Cardiac muscle cell (in vitro differentiated cells and primary cell): ENCODE data around the gene HEPH. TPM values are rescaled to one million over a fixed set of nuclear protein-coding genes. Genes with fewer than 3 reads are reported as not detected.

ENCODE experiments used
- DNase-seq, 2 donors: peaks; one replicate each; pipeline versions ENCODE4 v3.0.0 to v3.0.0-alpha.2; 2010 to 2017; ENCODE audit warnings: low read depth in 1 of 2, low spot score in 1 of 2
- H3K27ac ChIP-seq: fragments of 200-600 bp; sonication (generic); 2 replicates; pipeline ENCODE4 v1.5.1; 2016
- H3K27me3 ChIP-seq: fragments of 200-600 bp; sonication (generic); 2 replicates; pipeline ENCODE4 v1.6.0; 2016; ENCODE audit warnings: control low read depth
- H3K36me3 ChIP-seq: fragments of 200-600 bp; sonication (generic); 2 replicates; pipeline ENCODE4 v1.5.1; 2016; ENCODE audit warnings: control low read depth
- H3K4me1 ChIP-seq: fragments of 200-600 bp; sonication (generic); 2 replicates; pipeline ENCODE4 v1.8.1; 2017; ENCODE audit warnings: low read depth, mild to moderate bottlenecking, mixed run types
- H3K4me3 ChIP-seq: fragments of 200-600 bp; sonication (generic); 2 replicates; pipeline ENCODE4 v1.5.1; 2016; ENCODE audit warnings: mild to moderate bottlenecking
- H3K9me3 ChIP-seq: fragments of 200-600 bp; sonication (generic); 2 replicates; pipeline ENCODE4 v1.5.1; 2017; ENCODE audit warnings: low read depth, mild to moderate bottlenecking, control low read depth
- polyA plus RNA-seq: library from polyadenylated mRNA; unstranded; fragments of >200 nt; fragmentation: Nextera tagmentation; extraction: Ambion mirVana; gene quantifications from 2 replicates; pipeline ENCODE4 v1.2.1, GENCODE V29; 2016
- total RNA-seq: library from RNA; depleted of rRNA; stranded (reverse); fragments of >200 nt; gene quantifications from 2 replicates; pipeline ENCODE4 v1.2.3, GENCODE V29; 2016
- TF ChIP-seq, protein P1 (sequence below): IDR thresholded peaks from 2 replicates; pipeline ENCODE4 v1.5.1; 2012; ENCODE audit warnings: low read depth, mild to moderate bottlenecking, low read length

Gene HEPH
- total and polyA plus RNA-seq, 2 experiments from 2014 or later: 52.3 to 137 TPM

DNA sequence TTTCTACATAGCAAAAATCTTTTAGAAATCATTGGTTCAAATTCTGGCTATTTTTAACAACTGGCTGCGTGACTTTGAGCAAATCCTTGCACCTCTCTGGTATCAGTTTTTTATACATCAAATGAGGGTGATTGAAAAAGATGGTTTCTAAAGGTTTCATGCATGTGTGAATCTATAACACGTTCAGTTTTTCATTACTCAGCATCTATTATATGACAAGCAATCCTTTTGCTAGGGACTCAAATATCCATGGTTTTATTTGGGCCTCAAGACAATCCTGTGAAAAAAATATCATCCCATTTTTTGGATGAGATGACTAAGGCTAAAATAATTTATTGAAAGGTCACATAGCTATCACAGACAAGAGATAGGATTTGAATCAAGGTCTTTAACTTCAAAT lies 884 bp downstream of the HEPH start:
- Histone ChIP-seq H3K27ac (no peak overlapping the region), H3K27me3 (no peaks in the 10 kb centered on the region), H3K36me3 (no peaks in the 10 kb centered on the region), H3K9me3 (peaks cover 3% of the 10 kb centered on the region), H3K4me3 (peak overlapping the region; percentile 57), H3K4me1 (no peaks in the 10 kb centered on the region)
- TF ChIP-seq, protein P1, sequence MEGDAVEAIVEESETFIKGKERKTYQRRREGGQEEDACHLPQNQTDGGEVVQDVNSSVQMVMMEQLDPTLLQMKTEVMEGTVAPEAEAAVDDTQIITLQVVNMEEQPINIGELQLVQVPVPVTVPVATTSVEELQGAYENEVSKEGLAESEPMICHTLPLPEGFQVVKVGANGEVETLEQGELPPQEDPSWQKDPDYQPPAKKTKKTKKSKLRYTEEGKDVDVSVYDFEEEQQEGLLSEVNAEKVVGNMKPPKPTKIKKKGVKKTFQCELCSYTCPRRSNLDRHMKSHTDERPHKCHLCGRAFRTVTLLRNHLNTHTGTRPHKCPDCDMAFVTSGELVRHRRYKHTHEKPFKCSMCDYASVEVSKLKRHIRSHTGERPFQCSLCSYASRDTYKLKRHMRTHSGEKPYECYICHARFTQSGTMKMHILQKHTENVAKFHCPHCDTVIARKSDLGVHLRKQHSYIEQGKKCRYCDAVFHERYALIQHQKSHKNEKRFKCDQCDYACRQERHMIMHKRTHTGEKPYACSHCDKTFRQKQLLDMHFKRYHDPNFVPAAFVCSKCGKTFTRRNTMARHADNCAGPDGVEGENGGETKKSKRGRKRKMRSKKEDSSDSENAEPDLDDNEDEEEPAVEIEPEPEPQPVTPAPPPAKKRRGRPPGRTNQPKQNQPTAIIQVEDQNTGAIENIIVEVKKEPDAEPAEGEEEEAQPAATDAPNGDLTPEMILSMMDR: no peak
- no peak for DNase-seq

DNA sequence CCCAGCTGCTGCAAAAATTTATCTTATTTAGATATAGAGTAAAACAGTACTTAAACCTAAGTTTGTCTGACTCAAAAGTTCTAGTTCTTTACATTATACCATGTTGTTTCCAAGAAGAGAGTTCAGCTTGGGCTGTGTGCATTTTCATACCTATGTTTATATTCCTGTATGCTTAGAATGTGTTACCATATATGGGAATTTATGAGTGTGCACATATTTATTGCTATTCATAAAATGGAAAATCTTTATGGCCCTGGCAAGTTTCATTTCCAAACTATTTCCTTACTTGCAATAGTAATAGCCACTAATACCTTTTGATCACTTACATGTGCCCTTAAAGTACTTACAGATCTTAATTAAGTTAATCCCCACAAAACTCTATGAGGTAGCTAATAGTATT lies 2.6 kb downstream of the HEPH start:
- H3K4me3 ChIP-seq: no peak overlapping the region
- H3K9me3 ChIP-seq: peaks cover 3% of the 10 kb centered on the region
- no peaks in the 10 kb centered on the region for H3K4me1 ChIP-seq
- TF ChIP-seq, protein P1: no peak
- no peaks in the 10 kb centered on the region for H3K36me3 ChIP-seq
- DNase-seq: no peak
- peak overlapping the region; percentile 92 for H3K27ac ChIP-seq
- no peaks in the 10 kb centered on the region for H3K27me3 ChIP-seq

DNA sequence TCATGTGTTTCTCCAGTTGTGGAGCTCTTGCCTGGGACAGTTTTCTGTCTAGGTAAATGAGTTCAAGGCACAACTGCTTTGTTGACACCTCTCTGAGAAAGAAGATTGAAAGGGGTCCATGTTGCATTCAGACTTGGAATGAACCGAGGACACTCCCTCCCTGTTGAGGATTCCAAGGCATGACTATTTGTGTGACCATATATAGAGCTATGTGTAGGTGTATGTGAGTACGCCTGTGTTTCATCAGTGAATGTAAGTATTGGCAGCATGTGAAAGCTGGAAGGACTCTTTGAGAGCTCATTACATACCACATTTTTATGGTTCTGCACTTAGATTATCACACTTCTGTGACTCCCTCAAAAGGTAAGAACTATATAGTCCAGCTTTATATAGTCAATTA lies 3.4 kb downstream of the HEPH start:
- Histone ChIP-seq H3K27me3 (no peaks in the 10 kb centered on the region), H3K27ac (peak overlapping the region; percentile 92), H3K9me3 (peaks cover 3% of the 10 kb centered on the region), H3K4me1 (no peaks in the 10 kb centered on the region), H3K36me3 (no peaks in the 10 kb centered on the region), H3K4me3 (no peak overlapping the region)
- TF ChIP-seq, protein P1: no peak
- DNase-seq: peak in 1 of 2 donors; percentile 44

DNA sequence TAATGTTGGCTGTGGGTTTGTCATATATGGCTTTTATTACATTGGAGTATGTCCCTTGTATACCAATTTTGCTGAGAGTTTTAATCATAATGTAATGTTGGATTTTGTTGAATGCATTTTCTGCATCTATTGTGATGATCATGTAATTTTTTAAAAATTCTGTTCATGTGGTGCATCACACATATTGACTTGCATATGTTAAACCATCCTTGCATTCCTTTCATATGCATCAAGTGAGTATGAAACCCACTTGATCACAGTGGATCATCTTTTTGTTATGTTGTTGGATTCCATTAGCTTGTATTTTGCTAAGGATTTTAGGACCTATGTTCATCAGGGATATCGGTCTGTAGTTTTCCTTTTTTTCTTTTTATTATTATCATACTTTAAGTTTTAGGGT lies 12.1 kb downstream of the HEPH start:
- no peak overlapping the region for H3K4me3 ChIP-seq
- H3K9me3 ChIP-seq: no peaks in the 10 kb centered on the region
- no peak for DNase-seq
- no peaks in the 10 kb centered on the region for H3K27me3 ChIP-seq
- H3K36me3 ChIP-seq: no peaks in the 10 kb centered on the region
- H3K4me1 ChIP-seq: no peaks in the 10 kb centered on the region
- H3K27ac ChIP-seq: no peak overlapping the region
- TF ChIP-seq, protein P1: no peak

DNA sequence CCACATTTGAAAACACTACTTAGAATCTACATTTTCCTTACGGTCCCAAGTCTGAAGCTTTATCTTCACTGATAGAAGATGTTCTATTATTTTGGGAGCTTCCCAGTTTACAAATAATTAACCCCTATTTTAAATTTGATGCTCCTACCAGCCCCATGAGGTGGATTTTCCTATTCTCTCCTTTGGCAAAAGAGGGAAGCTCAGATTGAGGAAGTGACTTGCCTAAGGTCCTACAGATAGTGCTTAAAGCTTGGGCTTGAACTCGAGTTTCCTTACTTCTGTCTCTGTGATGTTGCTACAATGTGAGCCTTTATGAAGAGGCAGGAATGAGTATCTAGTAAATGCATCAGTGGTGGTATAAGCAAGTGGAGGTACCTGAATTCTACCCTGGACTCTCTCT lies 27.5 kb downstream of the HEPH start:
- no peak overlapping the region for H3K4me3 ChIP-seq
- H3K9me3 ChIP-seq: no peaks in the 10 kb centered on the region
- H3K36me3 ChIP-seq: no peaks in the 10 kb centered on the region
- no peak overlapping the region for H3K27ac ChIP-seq
- H3K27me3 ChIP-seq: no peaks in the 10 kb centered on the region
- DNase-seq: no peak
- TF ChIP-seq, protein P1: no peak
- no peaks in the 10 kb centered on the region for H3K4me1 ChIP-seq

DNA sequence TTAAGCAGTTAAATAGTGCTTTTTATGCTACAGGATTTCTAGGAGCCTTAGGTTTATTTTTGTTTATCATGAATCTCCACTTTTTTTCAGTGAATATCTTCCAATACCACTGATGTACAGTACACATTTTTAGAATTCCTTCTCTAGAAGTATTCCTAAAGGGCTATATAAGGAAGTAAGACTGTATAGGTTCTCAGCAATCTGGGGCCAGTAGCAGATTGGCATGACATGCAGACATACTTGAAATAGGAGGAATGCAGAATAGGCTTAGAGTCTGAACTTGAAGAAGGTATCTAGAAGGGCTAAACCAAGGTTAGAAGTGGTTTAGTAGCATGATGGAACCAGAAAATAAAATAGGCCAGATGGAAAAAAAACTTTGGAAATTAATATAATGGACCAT lies 29.8 kb downstream of the HEPH start:
- Histone ChIP-seq H3K4me1 (no peaks in the 10 kb centered on the region), H3K27ac (no peak overlapping the region), H3K36me3 (no peaks in the 10 kb centered on the region), H3K27me3 (no peaks in the 10 kb centered on the region), H3K4me3 (no peak overlapping the region), H3K9me3 (no peaks in the 10 kb centered on the region)
- TF ChIP-seq, protein P1: no peak
- DNase-seq: no peak
